KMS-11 (cell line): ENCODE data around the gene TXNIP.

Source experiments
- H2AFZ ChIP-seq: fragments of 200-600 bp; sonication (generic); 2 replicates; pipeline ENCODE4 v1.6.1; 2016; ENCODE audit warnings: antibody characterized with exemption, mixed run types, low read depth
- H3K27ac ChIP-seq: fragments of 200-600 bp; sonication (generic); 2 replicates; pipeline ENCODE4 v1.6.1; 2016; ENCODE audit warnings: mild to moderate bottlenecking, mixed run types
- H3K27me3 ChIP-seq: fragments of 200-600 bp; sonication (generic); 2 replicates; pipeline ENCODE4 v1.6.1; 2017; ENCODE audit warnings: mild to moderate bottlenecking, low read depth, mixed run types, moderate library complexity; ENCODE audit not compliant: insufficient read depth
- H3K36me3 ChIP-seq: fragments of 200-600 bp; sonication (generic); 2 replicates; pipeline ENCODE4 v1.6.1; 2017; ENCODE audit warnings: mild to moderate bottlenecking, mixed run types; ENCODE audit not compliant: insufficient read depth
- H3K4me1 ChIP-seq: fragments of 200-600 bp; sonication (generic); 2 replicates; pipeline ENCODE4 v1.6.1; 2016; ENCODE audit warnings: mild to moderate bottlenecking, low read depth, mixed run types; ENCODE audit not compliant: poor library complexity, severe bottlenecking
- H3K4me2 ChIP-seq: fragments of 200-600 bp; sonication (generic); 2 replicates; pipeline ENCODE4 v1.7.0; 2016; ENCODE audit warnings: mild to moderate bottlenecking, mixed run types
- H3K4me3 ChIP-seq: fragments of 200-600 bp; sonication (generic); IDR thresholded peaks from 2 replicates; pipeline ENCODE4 v1.6.1; 2017; ENCODE audit warnings: low read depth, low read length, mixed read lengths; ENCODE audit not compliant: insufficient read depth
- H3K79me2 ChIP-seq: fragments of 200-600 bp; sonication (generic); 2 replicates; pipeline ENCODE4 v1.6.1; 2016; ENCODE audit warnings: low read depth, mixed run types; ENCODE audit not compliant: insufficient read depth
- H3K9ac ChIP-seq: fragments of 200-600 bp; sonication (generic); 2 replicates; pipeline ENCODE4 v1.6.1; 2016; ENCODE audit warnings: mild to moderate bottlenecking, mixed run types
- H4K20me1 ChIP-seq: fragments of 200-600 bp; sonication (generic); 2 replicates; pipeline ENCODE4 v1.6.1; 2016; ENCODE audit warnings: mild to moderate bottlenecking, mixed run types; ENCODE audit not compliant: insufficient read depth
- CTCF ChIP-seq: fragments of 200-600 bp; sonication (generic); conservative IDR thresholded peaks from 2 replicates; pipeline ENCODE4 v1.6.1; 2017; ENCODE audit warnings: low read depth, mild to moderate bottlenecking, antibody characterized with exemption, low read length, moderate library complexity, mixed read lengths

The TXNIP gene

DNA sequence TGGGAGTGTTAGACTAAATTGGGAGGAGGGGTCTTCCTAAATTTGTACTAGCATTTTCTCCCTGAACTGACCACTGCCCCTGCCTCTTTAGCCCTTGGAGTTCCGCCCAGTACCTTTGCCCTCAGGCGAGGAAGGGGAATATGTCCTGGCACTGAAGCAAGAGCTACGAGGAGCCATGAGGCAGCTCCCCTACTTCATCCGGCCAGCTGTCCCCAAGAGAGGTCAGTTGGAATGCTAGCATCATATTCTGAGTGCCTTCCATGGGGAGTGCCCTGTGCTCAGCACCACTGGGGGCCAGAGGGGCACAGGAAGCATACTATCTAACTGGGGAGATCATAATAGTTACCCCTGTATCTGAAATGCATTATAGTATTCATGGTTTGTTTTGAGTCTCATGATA is 21.2 kb downstream of the TXNIP start:
- Histone ChIP-seq H4K20me1 (no peaks in the 10 kb centered on the region), H3K9ac (no peak overlapping the region), H3K4me3 (no peak overlapping the region), H3K79me2 (no peaks in the 10 kb centered on the region), H3K36me3 (no peaks in the 10 kb centered on the region), H2AFZ (no peak overlapping the region), H3K4me2 (no peak overlapping the region), H3K27me3 (no peaks in the 10 kb centered on the region), H3K4me1 (peaks cover 32% of the 10 kb centered on the region), H3K27ac (no peak overlapping the region)
- no peak for TF ChIP-seq CTCF

GRCh38 chr1:145974721-145975120 is 21.7 kb downstream of the TXNIP start:
- no peaks in the 10 kb centered on the region for H4K20me1 ChIP-seq
- no peaks in the 10 kb centered on the region for H3K27me3 ChIP-seq
- no peak overlapping the region for H3K4me3 ChIP-seq
- no peaks in the 10 kb centered on the region for H3K36me3 ChIP-seq
- no peak overlapping the region for H2AFZ ChIP-seq
- no peak overlapping the region for H3K9ac ChIP-seq
- H3K79me2 ChIP-seq: no peaks in the 10 kb centered on the region
- TF ChIP-seq CTCF: no peak
- H3K4me1 ChIP-seq: peaks cover 27% of the 10 kb centered on the region
- H3K27ac ChIP-seq: no peak overlapping the region
- no peak overlapping the region for H3K4me2 ChIP-seq

DNA sequence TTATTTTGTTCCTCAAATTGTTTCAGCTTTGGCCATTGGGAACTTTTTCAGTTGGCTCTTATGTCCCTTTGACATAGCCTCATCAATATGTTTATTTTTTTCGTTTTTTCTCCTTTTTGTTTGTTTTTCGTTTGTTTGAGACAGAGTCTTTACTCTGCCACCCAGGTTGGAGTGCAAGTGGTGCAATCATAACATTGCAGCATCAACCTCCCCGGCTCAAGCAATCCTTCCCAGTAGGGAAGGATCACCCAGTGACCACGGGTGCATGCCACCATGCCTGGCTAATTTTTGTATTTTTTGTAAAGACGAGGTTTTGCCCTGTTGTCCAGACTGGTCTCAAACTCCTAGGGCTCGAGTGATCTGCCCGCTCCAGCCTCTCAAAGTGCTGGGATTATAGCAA is 23.8 kb downstream of the TXNIP start:
- Histone ChIP-seq H3K27ac (no peak overlapping the region), H3K4me3 (no peak overlapping the region), H4K20me1 (no peaks in the 10 kb centered on the region), H3K36me3 (no peaks in the 10 kb centered on the region), H3K27me3 (no peaks in the 10 kb centered on the region), H3K4me1 (peaks cover 6% of the 10 kb centered on the region), H2AFZ (no peak overlapping the region), H3K4me2 (no peak overlapping the region), H3K79me2 (no peaks in the 10 kb centered on the region), H3K9ac (no peak overlapping the region)
- no peak for TF ChIP-seq CTCF

GRCh38 chr1:145967288-145967687 is 29.1 kb downstream of the TXNIP start:
- H3K79me2 ChIP-seq: no peaks in the 10 kb centered on the region
- no peaks in the 10 kb centered on the region for H3K36me3 ChIP-seq
- no peak for TF ChIP-seq CTCF
- H2AFZ ChIP-seq: no peak overlapping the region
- H3K27me3 ChIP-seq: no peaks in the 10 kb centered on the region
- peaks cover 21% of the 10 kb centered on the region for H3K4me1 ChIP-seq
- H4K20me1 ChIP-seq: no peaks in the 10 kb centered on the region
- H3K9ac ChIP-seq: no peak overlapping the region
- no peak overlapping the region for H3K27ac ChIP-seq
- H3K4me3 ChIP-seq: no peak overlapping the region
- H3K4me2 ChIP-seq: no peak overlapping the region
